Loucy (cell line): ENCODE measurements around the gene S100A7A.

Experiments used
- CTCF ChIP-seq: fragments of 200-600 bp; sonication (generic); conservative IDR thresholded peaks from 2 replicates; pipeline ENCODE4 v1.5.1; 2014; ENCODE audit warnings: mild to moderate bottlenecking, antibody characterized with exemption, low read length
- EZH2phosphoT487 ChIP-seq: fragments of 200-600 bp; IDR thresholded peaks from 2 replicates; pipeline ENCODE4 v1.6.1; 2018; ENCODE audit warnings: antibody characterized with exemption, mild to moderate bottlenecking, moderate library complexity, borderline replicate concordance

- no peak for TF ChIP-seq CTCF
- no peak for TF ChIP-seq EZH2phosphoT487
These were observed 18.2 kb upstream of the S100A7A start for GRCh38 chr1:153397924-153398651.
